ENCODE data around the gene CAMK2B. TPM values are rescaled to one million over a fixed set of nuclear protein-coding genes. Genes with fewer than 3 reads are reported as not detected.

Gene CAMK2B
- total RNA-seq, 2 experiments from 2014 or later, result 0.30 to 0.38 TPM

- DNase-seq, result peak; percentile 0
- CTCF ChIA-PET, result no interaction called here
- H3K27ac Mint-ChIP-seq, result no peak overlapping the region
- intact Hi-C loops (cut with micrococcal nuclease), result no loop called here
- H3K27me3 Mint-ChIP-seq (ENCODE audit: low read depth), result peaks cover 8% of the 10 kb centered on the region
- no peaks in the 10 kb centered on the region for H3K36me3 Mint-ChIP-seq (ENCODE audit: low read depth)
- no peak overlapping the region for H3K4me3 Mint-ChIP-seq
- H3K9me3 Mint-ChIP-seq, result no peaks in the 10 kb centered on the region
- no peaks in the 10 kb centered on the region for H3K4me1 Mint-ChIP-seq (ENCODE audit: low read depth)
These were observed 30.9 kb downstream of the CAMK2B start for GRCh38 chr7:44294325-44295069.

GRCh38 chr7:44293561-44294324 is 31.7 kb downstream of the CAMK2B start:
- no peaks in the 10 kb centered on the region for H3K9me3 Mint-ChIP-seq
- H3K4me1 Mint-ChIP-seq (ENCODE audit: low read depth), result no peaks in the 10 kb centered on the region
- intact Hi-C loops (cut with micrococcal nuclease), result no loop called here
- H3K4me3 Mint-ChIP-seq, result no peak overlapping the region
- H3K27ac Mint-ChIP-seq, result no peak overlapping the region
- H3K27me3 Mint-ChIP-seq (ENCODE audit: low read depth), result peaks cover 8% of the 10 kb centered on the region
- no peaks in the 10 kb centered on the region for H3K36me3 Mint-ChIP-seq (ENCODE audit: low read depth)
- CTCF ChIA-PET, result no interaction called here
- DNase-seq, result peak; percentile 3

- no peaks in the 10 kb centered on the region for H3K9me3 Mint-ChIP-seq
- H3K36me3 Mint-ChIP-seq (ENCODE audit: low read depth), result no peaks in the 10 kb centered on the region
- no peaks in the 10 kb centered on the region for H3K4me1 Mint-ChIP-seq (ENCODE audit: low read depth)
- H3K4me3 Mint-ChIP-seq, result no peak overlapping the region
- intact Hi-C loops (cut with micrococcal nuclease), result no loop called here
- peaks cover 3% of the 10 kb centered on the region for H3K27me3 Mint-ChIP-seq (ENCODE audit: low read depth)
- no peak overlapping the region for H3K27ac Mint-ChIP-seq
- peak; percentile 1 for DNase-seq
- CTCF ChIA-PET, result interaction anchor here (0.6 kb wide), 1 partner anchor 296 kb away, joined by 3 read pairs; no protein-coding TSS in a partner anchor
These were observed 32.4 kb downstream of the CAMK2B start for GRCh38 chr7:44292876-44293560.

GRCh38 chr7:44292420-44292817 is 33.0 kb downstream of the CAMK2B start:
- Mint-ChIP-seq H3K27ac (no peak overlapping the region), H3K27me3 (ENCODE audit: low read depth) (peaks cover 3% of the 10 kb centered on the region), H3K4me1 (ENCODE audit: low read depth) (no peaks in the 10 kb centered on the region), H3K36me3 (ENCODE audit: low read depth) (no peaks in the 10 kb centered on the region), H3K9me3 (no peaks in the 10 kb centered on the region), H3K4me3 (no peak overlapping the region)
- intact Hi-C loops (cut with micrococcal nuclease), result no loop called here
- DNase-seq, result no peak
- CTCF ChIA-PET, result no interaction called here

- Mint-ChIP-seq H3K27ac (no peak overlapping the region), H3K4me3 (no peak overlapping the region), H3K27me3 (ENCODE audit: low read depth) (peaks cover 3% of the 10 kb centered on the region), H3K9me3 (no peaks in the 10 kb centered on the region), H3K4me1 (ENCODE audit: low read depth) (no peaks in the 10 kb centered on the region), H3K36me3 (ENCODE audit: low read depth) (no peaks in the 10 kb centered on the region)
- peak; percentile 1 for DNase-seq
- intact Hi-C loops (cut with micrococcal nuclease), result no loop called here
- CTCF ChIA-PET, result no interaction called here
These were observed 33.5 kb downstream of the CAMK2B start for GRCh38 chr7:44291733-44292419.

- Mint-ChIP-seq H3K27me3 (ENCODE audit: low read depth) (peaks cover 3% of the 10 kb centered on the region), H3K9me3 (no peaks in the 10 kb centered on the region), H3K27ac (no peak overlapping the region), H3K36me3 (ENCODE audit: low read depth) (no peaks in the 10 kb centered on the region), H3K4me1 (ENCODE audit: low read depth) (no peaks in the 10 kb centered on the region), H3K4me3 (no peak overlapping the region)
- CTCF ChIA-PET, result interaction anchor here (0.7 to 1.7 kb wide), 2 partner anchors 50 to 243 kb away, joined by 3 to 4 read pairs; no protein-coding TSS in a partner anchor
- DNase-seq, result peak; percentile 1
- intact Hi-C loops (cut with micrococcal nuclease), result no loop called here
These were observed 34.2 kb downstream of the CAMK2B start for GRCh38 chr7:44291066-44291732.

GRCh38 chr7:44290252-44290620 is 35.2 kb downstream of the CAMK2B start:
- Mint-ChIP-seq H3K27ac (no peak overlapping the region), H3K4me3 (no peak overlapping the region), H3K27me3 (ENCODE audit: low read depth) (no peaks in the 10 kb centered on the region), H3K9me3 (no peaks in the 10 kb centered on the region), H3K4me1 (ENCODE audit: low read depth) (no peaks in the 10 kb centered on the region), H3K36me3 (ENCODE audit: low read depth) (no peaks in the 10 kb centered on the region)
- intact Hi-C loops (cut with micrococcal nuclease), result no loop called here
- no peak for DNase-seq
- CTCF ChIA-PET, result interaction anchor here (0.7 to 1.7 kb wide), 2 partner anchors 50 to 244 kb away, joined by 3 to 4 read pairs; no protein-coding TSS in a partner anchor

GRCh38 chr7:44289341-44290251 is 35.8 kb downstream of the CAMK2B start:
- no peaks in the 10 kb centered on the region for H3K36me3 Mint-ChIP-seq (ENCODE audit: low read depth)
- no peak overlapping the region for H3K4me3 Mint-ChIP-seq
- peak; percentile 0 for DNase-seq
- intact Hi-C loops (cut with micrococcal nuclease), result no loop called here
- H3K27ac Mint-ChIP-seq, result no peak overlapping the region
- no peaks in the 10 kb centered on the region for H3K4me1 Mint-ChIP-seq (ENCODE audit: low read depth)
- no peaks in the 10 kb centered on the region for H3K9me3 Mint-ChIP-seq
- CTCF ChIA-PET, result interaction anchor here (1.7 kb wide), 1 partner anchor 49 kb away, joined by 4 read pairs; no protein-coding TSS in a partner anchor
- no peaks in the 10 kb centered on the region for H3K27me3 Mint-ChIP-seq (ENCODE audit: low read depth)

- DNase-seq, result peak; percentile 1
- Mint-ChIP-seq H3K4me1 (ENCODE audit: low read depth) (no peaks in the 10 kb centered on the region), H3K36me3 (ENCODE audit: low read depth) (no peaks in the 10 kb centered on the region), H3K4me3 (no peak overlapping the region), H3K27me3 (ENCODE audit: low read depth) (no peaks in the 10 kb centered on the region), H3K9me3 (no peaks in the 10 kb centered on the region), H3K27ac (no peak overlapping the region)
- CTCF ChIA-PET, result no interaction called here
- intact Hi-C loops (cut with micrococcal nuclease), result no loop called here
These were observed 36.5 kb downstream of the CAMK2B start for GRCh38 chr7:44288811-44289340.

- no peak overlapping the region for H3K27ac Mint-ChIP-seq
- H3K4me3 Mint-ChIP-seq, result no peak overlapping the region
- intact Hi-C loops (cut with micrococcal nuclease), result no loop called here
- CTCF ChIA-PET, result no interaction called here
- no peaks in the 10 kb centered on the region for H3K27me3 Mint-ChIP-seq (ENCODE audit: low read depth)
- DNase-seq, result peak; percentile 1
- H3K36me3 Mint-ChIP-seq (ENCODE audit: low read depth), result no peaks in the 10 kb centered on the region
- no peaks in the 10 kb centered on the region for H3K9me3 Mint-ChIP-seq
- H3K4me1 Mint-ChIP-seq (ENCODE audit: low read depth), result no peaks in the 10 kb centered on the region
These were observed 37.1 kb downstream of the CAMK2B start for GRCh38 chr7:44288381-44288685.
